Measurements from ENCODE around the gene CST11. TPM values are rescaled to one million over a fixed set of nuclear protein-coding genes. Genes with fewer than 3 reads are reported as not detected.

The CST11 gene
- total and polyA plus RNA-seq, 12 donors: not detected

DNA sequence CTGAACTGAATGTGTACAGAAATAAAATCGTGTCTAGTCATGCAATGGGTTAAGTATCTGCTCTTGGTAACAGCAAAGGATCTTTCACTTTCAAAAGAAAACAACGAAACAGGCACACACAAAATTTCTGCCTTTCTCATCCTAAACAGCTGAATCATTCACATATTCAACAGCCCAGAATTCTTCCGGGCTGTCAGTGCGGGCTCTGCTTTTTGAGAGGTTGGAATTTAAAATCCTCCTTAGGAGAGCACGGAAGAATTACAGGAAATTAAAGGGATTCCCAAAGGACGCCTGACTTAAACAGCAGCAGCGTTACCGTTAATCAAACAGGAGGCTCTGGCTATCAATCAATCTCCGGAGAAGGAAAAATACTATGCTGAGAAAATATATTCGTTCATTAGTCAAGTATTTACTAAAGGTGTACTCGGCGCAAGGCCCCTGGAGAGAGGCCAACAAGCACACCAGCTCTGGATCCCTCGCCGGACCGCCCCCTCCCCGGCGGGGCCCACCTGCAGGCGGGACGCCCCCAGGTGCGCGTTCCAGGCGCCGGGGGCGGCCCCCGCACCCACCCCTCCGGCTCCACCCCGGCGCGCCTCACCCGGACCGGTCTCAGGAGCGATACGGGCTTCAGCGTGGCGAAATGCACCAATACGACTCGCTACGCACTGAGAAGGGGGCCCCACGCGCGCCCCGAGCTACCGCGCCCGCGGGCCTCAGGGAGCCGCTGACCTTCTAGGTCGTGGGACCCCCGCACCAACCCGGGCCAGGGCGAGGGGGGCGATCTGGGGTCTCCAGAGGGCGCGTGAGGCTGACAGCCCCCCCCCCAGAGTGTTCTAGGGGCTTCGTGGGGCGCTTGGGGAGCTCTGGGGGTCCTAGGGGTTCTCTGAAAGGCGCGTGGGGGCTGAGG is 32.4 kb downstream of the CST11 start:
- WGBS, 4 donors: 0 to 1% (median 0%) methylated on average over 15 to 58 of the region's 58 CpGs
- H3K4me3 ChIP-seq: peak overlapping the region; percentile 85 to 98 (median 94)
- intact Hi-C loops (cut with DNase I): loop anchor here (5.0 to 10.0 kb wide), 2 partner anchors 55 to 58 kb away; partner anchors contain the start of gene GZF1 (in 2 of the 2)
- peak in 1 of 2 donors; percentile 70 for TF ChIP-seq POLR2A (IDR thresholded peaks at IDR 0.05)
- TF ChIP-seq, protein P1, sequence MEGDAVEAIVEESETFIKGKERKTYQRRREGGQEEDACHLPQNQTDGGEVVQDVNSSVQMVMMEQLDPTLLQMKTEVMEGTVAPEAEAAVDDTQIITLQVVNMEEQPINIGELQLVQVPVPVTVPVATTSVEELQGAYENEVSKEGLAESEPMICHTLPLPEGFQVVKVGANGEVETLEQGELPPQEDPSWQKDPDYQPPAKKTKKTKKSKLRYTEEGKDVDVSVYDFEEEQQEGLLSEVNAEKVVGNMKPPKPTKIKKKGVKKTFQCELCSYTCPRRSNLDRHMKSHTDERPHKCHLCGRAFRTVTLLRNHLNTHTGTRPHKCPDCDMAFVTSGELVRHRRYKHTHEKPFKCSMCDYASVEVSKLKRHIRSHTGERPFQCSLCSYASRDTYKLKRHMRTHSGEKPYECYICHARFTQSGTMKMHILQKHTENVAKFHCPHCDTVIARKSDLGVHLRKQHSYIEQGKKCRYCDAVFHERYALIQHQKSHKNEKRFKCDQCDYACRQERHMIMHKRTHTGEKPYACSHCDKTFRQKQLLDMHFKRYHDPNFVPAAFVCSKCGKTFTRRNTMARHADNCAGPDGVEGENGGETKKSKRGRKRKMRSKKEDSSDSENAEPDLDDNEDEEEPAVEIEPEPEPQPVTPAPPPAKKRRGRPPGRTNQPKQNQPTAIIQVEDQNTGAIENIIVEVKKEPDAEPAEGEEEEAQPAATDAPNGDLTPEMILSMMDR (IDR thresholded peaks at IDR 0.05): no peak
- H3K27me3 ChIP-seq: no peaks in the 10 kb centered on the region
- no peaks in the 10 kb centered on the region for H3K9me3 ChIP-seq (replicated peaks in 1 of 3)
- H3K27ac ChIP-seq: peak overlapping the region; percentile 83 to 92 (median 91)
- no peaks in the 10 kb centered on the region for H3K36me3 ChIP-seq (replicated peaks in 1 of 2)
- H3K4me1 ChIP-seq (replicated peaks in 1 of 2): peaks cover 18 to 43% of the 10 kb centered on the region in 2 donors
- peak; percentile 39 to 70 (median 54) for DNase-seq

DNA sequence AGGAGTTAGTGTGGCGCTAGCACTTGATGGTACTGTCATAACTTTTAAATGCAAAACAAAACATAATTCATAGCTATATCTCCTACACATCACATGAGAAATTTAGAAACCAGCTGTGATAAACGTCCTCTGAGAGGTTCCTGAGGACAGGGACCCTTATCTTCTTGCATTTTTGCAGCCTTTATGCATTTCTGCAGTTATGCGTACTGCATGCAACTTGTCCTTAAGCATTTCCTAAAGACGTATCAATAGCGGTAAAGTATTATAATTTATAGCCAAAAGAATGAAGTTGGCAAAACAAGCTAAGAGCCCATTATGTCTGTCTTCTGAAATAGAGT is 33.0 kb downstream of the CST11 start:
- intact Hi-C loops (cut with DNase I): loop anchor here in 1 of 2 donors (5.0 kb wide), 1 partner anchor 57 kb away; the partner anchor contains the start of gene GZF1
- DNase-seq: no peak
- peak overlapping the region; percentile 31 to 92 (median 91) for H3K27ac ChIP-seq
- peaks cover 18 to 44% of the 10 kb centered on the region in 2 donors for H3K4me1 ChIP-seq (replicated peaks in 1 of 2)
- TF ChIP-seq POLR2A (IDR thresholded peaks at IDR 0.05): no peak
- TF ChIP-seq, protein P1 (IDR thresholded peaks at IDR 0.05): no peak
- H3K4me3 ChIP-seq: peak overlapping the region in 3 of 4 donors; percentile 85 to 96 (median 93)
- no peaks in the 10 kb centered on the region for H3K9me3 ChIP-seq (replicated peaks in 1 of 3)
- 8 to 13% (median 11%) methylated on average over 5 of the region's 5 CpGs for WGBS, 4 donors
- no peaks in the 10 kb centered on the region for H3K36me3 ChIP-seq (replicated peaks in 1 of 2)
- H3K27me3 ChIP-seq: no peaks in the 10 kb centered on the region

DNA sequence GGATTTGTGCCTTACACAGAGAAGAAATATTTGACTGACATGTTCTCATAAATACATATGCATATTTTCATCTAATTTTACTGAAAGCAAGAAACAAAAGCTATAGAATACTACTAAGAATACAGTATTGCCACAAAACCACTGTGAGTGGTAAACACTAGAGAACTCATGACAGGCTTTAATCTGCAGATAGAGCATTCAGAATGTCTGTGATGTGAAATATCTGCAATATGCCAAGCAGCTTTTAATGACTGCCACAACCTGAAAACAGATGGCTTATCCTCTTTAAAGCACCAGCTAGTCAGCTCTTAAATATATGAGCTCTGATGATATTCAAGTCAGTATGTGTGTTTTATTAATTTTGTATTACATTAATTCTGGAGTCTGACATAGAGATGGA is 34.8 kb downstream of the CST11 start:
- intact Hi-C loops (cut with DNase I): loop anchor here in 1 of 2 donors (5.0 kb wide), 1 partner anchor 56 kb away; the partner anchor contains the start of gene GZF1
- peaks cover 18 to 54% of the 10 kb centered on the region in 2 donors for H3K4me1 ChIP-seq (replicated peaks in 1 of 2)
- no peaks in the 10 kb centered on the region for H3K27me3 ChIP-seq
- peak overlapping the region in 2 of 5 donors; percentile 20 to 92 for H3K27ac ChIP-seq
- DNase-seq: no peak
- TF ChIP-seq POLR2A (IDR thresholded peaks at IDR 0.05): no peak
- TF ChIP-seq, protein P1 (IDR thresholded peaks at IDR 0.05): no peak
- no peaks in the 10 kb centered on the region for H3K36me3 ChIP-seq (replicated peaks in 1 of 2)
- no peak overlapping the region for H3K4me3 ChIP-seq
- H3K9me3 ChIP-seq (replicated peaks in 1 of 3): no peaks in the 10 kb centered on the region

DNA sequence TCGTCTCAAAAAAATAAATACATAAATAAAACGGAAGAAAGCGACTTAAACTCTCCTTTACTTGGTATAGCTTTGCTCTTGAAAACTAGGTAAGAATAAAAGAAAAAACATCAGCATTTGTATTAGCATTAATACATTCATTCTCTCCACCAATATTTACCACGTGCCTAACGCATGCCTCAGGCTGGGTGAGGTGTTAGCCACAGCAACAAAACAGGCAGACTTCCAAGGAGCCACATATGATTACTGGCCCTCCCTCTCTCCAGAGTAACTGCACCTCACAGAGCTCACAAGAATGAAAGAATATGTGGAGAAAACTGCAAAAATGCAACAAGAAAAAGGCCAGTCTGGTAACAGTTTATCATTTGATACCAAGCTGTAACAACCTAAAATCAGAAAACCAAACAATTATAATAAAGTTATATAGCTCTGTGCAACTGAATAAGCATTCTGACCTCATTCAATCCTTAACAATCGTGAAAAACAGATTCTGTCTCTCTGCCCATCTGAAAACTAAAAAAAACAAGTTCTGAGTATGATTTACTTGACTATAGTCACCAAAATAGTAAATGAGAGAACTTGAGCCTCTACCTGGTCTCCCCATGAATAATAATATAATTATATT is 36.6 kb downstream of the CST11 start:
- Histone ChIP-seq H3K36me3 (replicated peaks in 1 of 2) (no peaks in the 10 kb centered on the region), H3K27me3 (no peaks in the 10 kb centered on the region), H3K9me3 (replicated peaks in 1 of 3) (no peaks in the 10 kb centered on the region), H3K4me1 (replicated peaks in 1 of 2) (peaks cover 28 to 70% of the 10 kb centered on the region in 2 donors), H3K4me3 (no peak overlapping the region), H3K27ac (peak overlapping the region in 2 of 5 donors; percentile 41 to 55)
- 48 to 54% (median 52%) methylated on average over 6 of the region's 6 CpGs for WGBS, 4 donors
- intact Hi-C loops (cut with DNase I): loop anchor here in 1 of 2 donors (5.0 kb wide), 1 partner anchor 54 kb away; the partner anchor contains the start of gene GZF1
- TF ChIP-seq POLR2A (IDR thresholded peaks at IDR 0.05): no peak
- TF ChIP-seq, protein P1 (IDR thresholded peaks at IDR 0.05): no peak
- peak in 1 of 7 donors; percentile 35 for DNase-seq
